ENCODE results near the gene EIF4G3.
"Not testable (repeated sequence)": the region's sequence is repeated elsewhere in the genome, so short reads cannot be mapped to it uniquely, and the experiment has no call there.

EIF4G3 gene

GRCh38 chr1:21139601-21140000 is 37.1 kb downstream of the EIF4G3 start:
- FAIRE-seq (no peak), DNase-seq (ENCODE audit: insufficient read length) (no peak)
- TF ChIP-seq TAF1 (IDR thresholded peaks at IDR 0.05; ENCODE audit: borderline replicate concordance, low read depth, low read length) = no peak
- TF ChIP-seq POLR2AphosphoS5 (IDR thresholded peaks at IDR 0.05; ENCODE audit: low read depth, low read length) = no peak
- TF ChIP-seq POLR2A (IDR thresholded peaks at IDR 0.05; ENCODE audit: low read depth, low read length) = no peak

- DNase-seq (ENCODE audit: insufficient read length); FAIRE-seq: not testable (repeated sequence)
These were observed 40.4 kb downstream of the EIF4G3 start for GRCh38 chr1:21136344-21136743.

- no peak for DNase-seq (ENCODE audit: insufficient read length)
- no peak for TF ChIP-seq POLR2AphosphoS5 (IDR thresholded peaks at IDR 0.05; ENCODE audit: low read depth, low read length)
- TF ChIP-seq TAF1 (IDR thresholded peaks at IDR 0.05; ENCODE audit: borderline replicate concordance, low read depth, low read length) = no peak
- TF ChIP-seq POLR2A (IDR thresholded peaks at IDR 0.05; ENCODE audit: low read depth, low read length) = no peak
- FAIRE-seq = no peak
These were observed 45.5 kb downstream of the EIF4G3 start for GRCh38 chr1:21131200-21131599.

GRCh38 chr1:21129407-21129806 is 47.3 kb downstream of the EIF4G3 start:
- TF ChIP-seq TAF1 (IDR thresholded peaks at IDR 0.05; ENCODE audit: borderline replicate concordance, low read depth, low read length) (no peak), POLR2A (IDR thresholded peaks at IDR 0.05; ENCODE audit: low read depth, low read length) (no peak), POLR2AphosphoS5 (IDR thresholded peaks at IDR 0.05; ENCODE audit: low read depth, low read length) (no peak)
- DNase-seq (ENCODE audit: insufficient read length) (no peak), FAIRE-seq (no peak)

GRCh38 chr1:21126324-21126723 is 50.4 kb downstream of the EIF4G3 start:
- FAIRE-seq (no peak), DNase-seq (ENCODE audit: insufficient read length) (no peak)
- TF ChIP-seq POLR2AphosphoS5 (IDR thresholded peaks at IDR 0.05; ENCODE audit: low read depth, low read length) (no peak), POLR2A (IDR thresholded peaks at IDR 0.05; ENCODE audit: low read depth, low read length) (no peak), TAF1 (IDR thresholded peaks at IDR 0.05; ENCODE audit: borderline replicate concordance, low read depth, low read length) (no peak)

GRCh38 chr1:21124846-21125245 is 51.9 kb downstream of the EIF4G3 start:
- DNase-seq (ENCODE audit: insufficient read length) (no peak), FAIRE-seq (no peak)
- TF ChIP-seq POLR2A (IDR thresholded peaks at IDR 0.05; ENCODE audit: low read depth, low read length) (no peak), POLR2AphosphoS5 (IDR thresholded peaks at IDR 0.05; ENCODE audit: low read depth, low read length) (no peak), TAF1 (IDR thresholded peaks at IDR 0.05; ENCODE audit: borderline replicate concordance, low read depth, low read length) (no peak)

- FAIRE-seq (no peak), DNase-seq (ENCODE audit: insufficient read length) (no peak)
- no peak for TF ChIP-seq POLR2AphosphoS5 (IDR thresholded peaks at IDR 0.05; ENCODE audit: low read depth, low read length)
These were observed 53.3 kb downstream of the EIF4G3 start for GRCh38 chr1:21123287-21123948.

GRCh38 chr1:21121764-21122471 is 54.8 kb downstream of the EIF4G3 start:
- no peak for TF ChIP-seq POLR2A (IDR thresholded peaks at IDR 0.05; ENCODE audit: low read depth, low read length)
- DNase-seq (ENCODE audit: insufficient read length) = no peak
- no peak for FAIRE-seq

- TF ChIP-seq TAF1 (IDR thresholded peaks at IDR 0.05; ENCODE audit: borderline replicate concordance, low read depth, low read length) (no peak), POLR2AphosphoS5 (IDR thresholded peaks at IDR 0.05; ENCODE audit: low read depth, low read length) (no peak), POLR2A (IDR thresholded peaks at IDR 0.05; ENCODE audit: low read depth, low read length) (no peak)
- DNase-seq (ENCODE audit: insufficient read length) (no peak), FAIRE-seq (no peak)
These were observed 58.5 kb downstream of the EIF4G3 start for GRCh38 chr1:21118167-21118566.

- FAIRE-seq (no peak), DNase-seq (ENCODE audit: insufficient read length) (no peak)
- TF ChIP-seq POLR2AphosphoS5 (IDR thresholded peaks at IDR 0.05; ENCODE audit: low read depth, low read length) = no peak
- no peak for TF ChIP-seq POLR2A (IDR thresholded peaks at IDR 0.05; ENCODE audit: low read depth, low read length)
- no peak for TF ChIP-seq TAF1 (IDR thresholded peaks at IDR 0.05; ENCODE audit: borderline replicate concordance, low read depth, low read length)
These were observed 59.1 kb downstream of the EIF4G3 start for GRCh38 chr1:21117597-21118001.

- no peak for DNase-seq (ENCODE audit: insufficient read length)
- FAIRE-seq = no peak
These were observed 59.5 kb downstream of the EIF4G3 start for GRCh38 chr1:21117159-21117558.

GRCh38 chr1:21115098-21115760 is 61.5 kb downstream of the EIF4G3 start:
- TF ChIP-seq POLR2A (IDR thresholded peaks at IDR 0.05; ENCODE audit: low read depth, low read length) = no peak
- TF ChIP-seq POLR2AphosphoS5 (IDR thresholded peaks at IDR 0.05; ENCODE audit: low read depth, low read length) = no peak
- no peak for TF ChIP-seq TAF1 (IDR thresholded peaks at IDR 0.05; ENCODE audit: borderline replicate concordance, low read depth, low read length)
- FAIRE-seq (no peak), DNase-seq (ENCODE audit: insufficient read length) (no peak)

More at GRCh38 chr1:21117159-21117558, 59.5 kb downstream of the EIF4G3 start:
- TF ChIP-seq TAF1 (IDR thresholded peaks at IDR 0.05; ENCODE audit: borderline replicate concordance, low read depth, low read length) (no peak), POLR2A (IDR thresholded peaks at IDR 0.05; ENCODE audit: low read depth, low read length) (no peak)
